ENCODE measurements around the gene CDK13. TPM values are rescaled to one million over a fixed set of nuclear protein-coding genes. Genes with fewer than 3 reads are reported as not detected.

Gene CDK13
- total and polyA plus RNA-seq, 11 donors: 12.4 to 32.2 (median 24.1) TPM

- no peaks in the 10 kb centered on the region for H3K27me3 ChIP-seq
- ATAC-seq (no peak), DNase-seq (no peak)
- 85 to 89% (median 87%) methylated on average over 3 of the region's 3 CpGs for WGBS, 4 donors
- H3K27ac ChIP-seq: no peak overlapping the region
- H3K4me3 ChIP-seq: no peak overlapping the region
- intact Hi-C loops (cut with DNase I): no loop called here
- H3K9me3 ChIP-seq: no peaks in the 10 kb centered on the region
- no peaks in the 10 kb centered on the region for H3K4me1 ChIP-seq
- TF ChIP-seq CTCF (IDR thresholded peaks at IDR 0.05) (no peak), POLR2A (IDR thresholded peaks at IDR 0.05) (no peak)
- peaks cover 0 to 44% (median 37%) of the 10 kb centered on the region in 9 donors for H3K36me3 ChIP-seq
Measured at GRCh38 chr7:40077849-40078248, 127.8 kb downstream of the CDK13 start.

GRCh38 chr7:40092182-40092581 is 142.1 kb downstream of the CDK13 start:
- H3K9me3 ChIP-seq: no peaks in the 10 kb centered on the region
- no peak for DNase-seq
- no peak overlapping the region for H3K27ac ChIP-seq
- H3K36me3 ChIP-seq: peaks cover 0 to 95% (median 82%) of the 10 kb centered on the region in 9 donors
- H3K4me1 ChIP-seq: peaks cover 0 to 15% (median 0%) of the 10 kb centered on the region in 12 donors
- WGBS, 4 donors: 87 to 94% (median 92%) methylated on average over 2 of the region's 2 CpGs
- H3K4me3 ChIP-seq: no peak overlapping the region
- no peak for TF ChIP-seq CTCF (IDR thresholded peaks at IDR 0.05)
- TF ChIP-seq POLR2A (IDR thresholded peaks at IDR 0.05): no peak
- H3K27me3 ChIP-seq: no peaks in the 10 kb centered on the region
- intact Hi-C loops (cut with DNase I): loop anchor here in 1 of 10 donors (10.0 kb wide), 1 partner anchor 63 kb away; no protein-coding TSS in a partner anchor
- ATAC-seq: no peak

GRCh38 chr7:40093631-40094350 is 143.7 kb downstream of the CDK13 start:
- Histone ChIP-seq H3K4me3 (no peak overlapping the region), H3K27ac (no peak overlapping the region), H3K36me3 (peaks cover 0 to 87% (median 68%) of the 10 kb centered on the region in 9 donors), H3K4me1 (peaks cover 0 to 20% (median 2%) of the 10 kb centered on the region in 12 donors), H3K27me3 (no peaks in the 10 kb centered on the region), H3K9me3 (no peaks in the 10 kb centered on the region)
- peak in 2 of 4 donors; percentile 16 to 39 for ATAC-seq
- intact Hi-C loops (cut with DNase I): loop anchor here in 1 of 10 donors (10.0 kb wide), 1 partner anchor 61 kb away; no protein-coding TSS in a partner anchor
- TF ChIP-seq POLR2A (IDR thresholded peaks at IDR 0.05) (no peak), CTCF (IDR thresholded peaks at IDR 0.05) (no peak)
- WGBS, 4 donors: 69 to 77% (median 75%) methylated on average over 8 of the region's 8 CpGs
- no peak for DNase-seq

GRCh38 chr7:40095230-40095629 is 145.2 kb downstream of the CDK13 start:
- WGBS, 4 donors: 72 to 83% (median 77%) methylated on average over 1 of the region's 1 CpG
- Histone ChIP-seq H3K27me3 (no peaks in the 10 kb centered on the region), H3K36me3 (peaks cover 0 to 73% (median 55%) of the 10 kb centered on the region in 9 donors), H3K4me3 (no peak overlapping the region), H3K4me1 (peaks cover 0 to 23% (median 3%) of the 10 kb centered on the region in 12 donors), H3K27ac (no peak overlapping the region), H3K9me3 (no peaks in the 10 kb centered on the region)
- TF ChIP-seq CTCF (IDR thresholded peaks at IDR 0.05): no peak
- no peak for TF ChIP-seq POLR2A (IDR thresholded peaks at IDR 0.05)
- DNase-seq (no peak), ATAC-seq (no peak)
- intact Hi-C loops (cut with DNase I): loop anchor here in 1 of 10 donors (10.0 kb wide), 1 partner anchor 60 kb away; no protein-coding TSS in a partner anchor
